Astrocyte of the spinal cord (primary cell): ENCODE results near the gene SORCS2.

Source experiments
- DNase-seq: peaks from one replicate; pipeline ENCODE4 v3.0.0; 2011; ENCODE audit warnings: low read depth, low spot score
- H3K4me3 ChIP-seq: 2 replicates; pipeline ENCODE4 v1.5.1; 2011; ENCODE audit warnings: low read depth, mild to moderate bottlenecking, low read length, moderate library complexity
- CTCF ChIP-seq: IDR thresholded peaks from 2 replicates; pipeline ENCODE4 v1.5.1; 2012; ENCODE audit warnings: low read depth, mild to moderate bottlenecking, low read length, inconsistent platforms
- in situ Hi-C: cut with HindIII; loops from 2 replicates; pipeline ENCODE4 v1.10.0; 2017; ENCODE audit warnings: low sequenced_read_pairs

Gene SORCS2

GRCh38 chr4:7416745-7417432 is 224.6 kb downstream of the SORCS2 start:
- TF ChIP-seq CTCF, result no peak
- no peak overlapping the region for H3K4me3 ChIP-seq
- no peak for DNase-seq
- in situ Hi-C loops, result no loop called here

GRCh38 chr4:7417639-7418038 is 225.3 kb downstream of the SORCS2 start:
- DNase-seq, result no peak
- H3K4me3 ChIP-seq, result no peak overlapping the region
- no peak for TF ChIP-seq CTCF
- in situ Hi-C loops, result no loop called here

- in situ Hi-C loops, result no loop called here
- H3K4me3 ChIP-seq, result no peak overlapping the region
- no peak for TF ChIP-seq CTCF
- no peak for DNase-seq
These were observed 226.0 kb downstream of the SORCS2 start for GRCh38 chr4:7418131-7418943.

- H3K4me3 ChIP-seq, result no peak overlapping the region
- no peak for DNase-seq
- in situ Hi-C loops, result no loop called here
- TF ChIP-seq CTCF, result no peak
These were observed 227.8 kb downstream of the SORCS2 start for GRCh38 chr4:7419961-7420660.

- in situ Hi-C loops, result no loop called here
- DNase-seq, result no peak
- TF ChIP-seq CTCF, result no peak
These were observed 228.3 kb downstream of the SORCS2 start for GRCh38 chr4:7420661-7421040.

GRCh38 chr4:7421356-7422150 is 229.2 kb downstream of the SORCS2 start:
- TF ChIP-seq CTCF, result no peak
- no peak for DNase-seq
- no peak overlapping the region for H3K4me3 ChIP-seq
- in situ Hi-C loops, result no loop called here

More at GRCh38 chr4:7420661-7421040, 228.3 kb downstream of the SORCS2 start:
- H3K4me3 ChIP-seq, result no peak overlapping the region
